SK-N-SH treated with all-trans-retinoic acid at 6 μM for 48 hours (cell line): ENCODE measurements around the gene PRKCB.

Source experiments
- ARNTL ChIP-seq: fragments of 450-650 bp; formaldehyde crosslinking; IDR thresholded peaks from 2 replicates; pipeline ENCODE4 v1.5.0; 2020; ENCODE audit warnings: low read depth, mild to moderate bottlenecking, moderate library complexity, borderline replicate concordance
- CREB5 ChIP-seq: fragments of 250-450 bp; sonication (Bioruptor Pico); IDR thresholded peaks from 2 replicates; pipeline ENCODE4 v1.5.1; 2020; ENCODE audit warnings: low read depth, mild to moderate bottlenecking, moderate library complexity
- CSRNP3 ChIP-seq: fragments of 250-450 bp; sonication (Bioruptor Pico); IDR thresholded peaks from 2 replicates; pipeline ENCODE4 v1.5.1; 2021; ENCODE audit warnings: mild to moderate bottlenecking, moderate library complexity
- OSR1 ChIP-seq: fragments of 250-450 bp; sonication (Bioruptor Pico); IDR thresholded peaks from 2 replicates; pipeline ENCODE4 v1.8.0; 2022; ENCODE audit warnings: moderate library complexity, mild to moderate bottlenecking, inconsistent platforms
- POU6F1 ChIP-seq: fragments of 250-450 bp; sonication (Bioruptor Pico); IDR thresholded peaks from 2 replicates; pipeline ENCODE4 v1.8.0; 2021; ENCODE audit warnings: low read depth, mild to moderate bottlenecking, moderate library complexity, borderline replicate concordance
- SNAI2 ChIP-seq: fragments of 250-450 bp; sonication (Bioruptor Pico); IDR thresholded peaks from 2 replicates; pipeline ENCODE4 v1.5.0; 2020; ENCODE audit warnings: mild to moderate bottlenecking, moderate library complexity
- TCF4 ChIP-seq: fragments of 250-450 bp; sonication (Bioruptor Pico); IDR thresholded peaks from 2 replicates; pipeline ENCODE4 v1.8.0; 2021; ENCODE audit warnings: mild to moderate bottlenecking, moderate library complexity, borderline replicate concordance
- TSHZ2 ChIP-seq: fragments of 250-450 bp; sonication (Bioruptor Pico); IDR thresholded peaks from 2 replicates; pipeline ENCODE4 v1.5.0; 2020; ENCODE audit warnings: mild to moderate bottlenecking, moderate library complexity
- ZFP3 ChIP-seq: fragments of 250-450 bp; sonication (Bioruptor Pico); IDR thresholded peaks from 2 replicates; pipeline ENCODE4 v1.5.0; 2020; ENCODE audit warnings: mild to moderate bottlenecking, moderate library complexity

- no peak for TF ChIP-seq CSRNP3 (CRISPR knock-in tag)
- no peak for TF ChIP-seq ARNTL
- no peak for TF ChIP-seq POU6F1 (CRISPR knock-in tag)
- no peak for TF ChIP-seq CREB5 (CRISPR knock-in tag)
- TF ChIP-seq TSHZ2 = no peak
- no peak for TF ChIP-seq ZFP3 (CRISPR knock-in tag)
- TF ChIP-seq TCF4 (CRISPR knock-in tag) = no peak
- no peak for TF ChIP-seq SNAI2 (CRISPR knock-in tag)
- TF ChIP-seq OSR1 (CRISPR knock-in tag) = no peak
These were observed 28.8 kb upstream of the PRKCB start for GRCh38 chr16:23807028-23807427.
